HL-60/S4 (cell line): ENCODE data around the gene RHOD.

Source experiments
- in situ Hi-C: fragments of 300-500 bp; cut with MboI; formaldehyde crosslinking; loops from 2 replicates; pipeline ENCODE4 v1.14.3; 2022; ENCODE audit warnings: low sequenced_read_pairs

RHOD gene

GRCh38 chr11:67056267-67057204 lies at the start of gene RHOD:
Gene RHOD, plus strand, starts transcription at chr11:67056847. Its CDS starts 56 bp downstream, at chr11:67056903.
- in situ Hi-C loops: no loop called here

- in situ Hi-C loops: no loop called here
These were observed 49.5 kb upstream of the RHOD start for GRCh38 chr11:67007126-67007525.

DNA sequence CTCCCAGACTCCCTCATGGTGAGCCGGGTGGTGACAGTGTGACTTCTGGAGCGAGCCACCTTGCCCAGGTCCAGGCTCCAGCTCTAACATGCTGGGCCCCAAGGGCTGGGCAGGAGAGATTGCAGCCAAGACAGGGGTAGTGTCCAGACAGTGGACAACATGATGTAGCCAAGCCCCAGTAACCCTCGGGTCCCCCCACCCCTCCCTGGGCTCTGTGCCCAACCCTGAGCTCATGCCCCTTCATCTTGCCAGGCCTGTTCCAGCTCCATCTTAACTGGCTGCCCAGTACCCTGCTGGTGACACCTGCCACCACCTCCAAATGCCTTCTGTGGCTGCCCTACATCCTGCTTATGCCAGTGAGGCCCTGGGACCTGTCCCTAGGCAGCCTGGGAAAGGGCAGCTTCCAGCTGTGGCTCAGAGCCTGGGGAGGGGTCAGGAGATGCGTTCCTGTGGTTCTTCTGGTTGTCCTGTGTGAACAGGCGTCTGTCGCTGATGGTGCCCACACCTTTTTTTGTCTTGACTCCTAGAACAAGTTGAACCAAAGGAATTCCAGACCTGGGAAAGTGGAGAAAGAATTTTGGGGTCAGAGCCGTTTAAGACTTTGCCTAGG lies 46.2 kb upstream of the RHOD start:
- in situ Hi-C loops: no loop called here

DNA sequence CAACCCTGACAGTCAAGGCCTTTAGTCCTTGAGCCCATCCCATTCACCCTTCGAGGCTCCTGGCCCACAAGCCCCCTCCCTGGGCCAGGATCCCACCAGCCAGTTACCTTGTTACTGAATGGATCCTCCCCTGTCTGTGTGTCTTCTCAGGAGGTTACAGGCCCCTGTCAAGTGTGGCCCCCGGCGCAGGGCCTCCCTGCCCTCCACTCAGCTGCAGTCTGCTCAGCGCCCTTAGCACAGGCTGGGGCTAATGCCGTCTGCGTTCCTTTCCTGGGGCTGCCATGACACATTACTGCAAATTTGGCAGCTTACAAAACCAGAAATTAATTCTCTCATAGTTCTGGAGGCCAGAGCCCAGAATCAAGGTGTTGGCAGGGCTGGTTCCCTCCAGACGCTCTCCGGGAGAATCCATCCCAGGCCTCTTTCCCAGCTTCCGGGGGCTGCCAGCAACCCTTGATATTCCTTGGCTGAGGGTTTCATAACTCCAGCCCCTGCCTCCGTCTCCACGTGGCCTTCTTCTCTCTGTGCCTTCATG lies 43.1 kb upstream of the RHOD start:
- in situ Hi-C loops: no loop called here

DNA sequence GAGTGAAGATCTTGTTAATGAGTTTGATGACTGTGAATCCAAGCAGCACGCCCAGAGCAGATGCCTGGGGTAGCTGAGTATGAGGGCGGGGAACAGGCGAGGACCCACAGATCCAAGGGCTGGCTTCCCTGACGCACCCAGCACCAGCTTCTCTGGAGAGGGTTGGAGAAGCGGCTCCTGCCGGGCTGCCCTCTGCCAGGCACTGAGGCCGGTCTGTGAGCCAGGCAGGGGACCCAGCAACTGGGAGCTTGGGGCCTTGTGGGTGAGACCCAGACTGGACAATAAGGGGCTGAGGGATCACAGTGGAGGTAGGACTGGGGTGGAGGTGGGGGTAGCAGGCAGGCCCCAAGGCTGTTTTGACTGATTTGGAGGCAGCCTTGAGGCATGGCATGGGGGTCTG lies 42.3 kb upstream of the RHOD start:
- in situ Hi-C loops: no loop called here

GRCh38 chr11:67015048-67015447 lies 41.6 kb upstream of the RHOD start:
- in situ Hi-C loops: no loop called here

GRCh38 chr11:67016550-67016949 lies 40.1 kb upstream of the RHOD start:
- in situ Hi-C loops: no loop called here

GRCh38 chr11:67020949-67021348 lies 35.7 kb upstream of the RHOD start:
- in situ Hi-C loops: no loop called here

- in situ Hi-C loops: no loop called here
These were observed 34.2 kb upstream of the RHOD start for GRCh38 chr11:67022341-67022933.

DNA sequence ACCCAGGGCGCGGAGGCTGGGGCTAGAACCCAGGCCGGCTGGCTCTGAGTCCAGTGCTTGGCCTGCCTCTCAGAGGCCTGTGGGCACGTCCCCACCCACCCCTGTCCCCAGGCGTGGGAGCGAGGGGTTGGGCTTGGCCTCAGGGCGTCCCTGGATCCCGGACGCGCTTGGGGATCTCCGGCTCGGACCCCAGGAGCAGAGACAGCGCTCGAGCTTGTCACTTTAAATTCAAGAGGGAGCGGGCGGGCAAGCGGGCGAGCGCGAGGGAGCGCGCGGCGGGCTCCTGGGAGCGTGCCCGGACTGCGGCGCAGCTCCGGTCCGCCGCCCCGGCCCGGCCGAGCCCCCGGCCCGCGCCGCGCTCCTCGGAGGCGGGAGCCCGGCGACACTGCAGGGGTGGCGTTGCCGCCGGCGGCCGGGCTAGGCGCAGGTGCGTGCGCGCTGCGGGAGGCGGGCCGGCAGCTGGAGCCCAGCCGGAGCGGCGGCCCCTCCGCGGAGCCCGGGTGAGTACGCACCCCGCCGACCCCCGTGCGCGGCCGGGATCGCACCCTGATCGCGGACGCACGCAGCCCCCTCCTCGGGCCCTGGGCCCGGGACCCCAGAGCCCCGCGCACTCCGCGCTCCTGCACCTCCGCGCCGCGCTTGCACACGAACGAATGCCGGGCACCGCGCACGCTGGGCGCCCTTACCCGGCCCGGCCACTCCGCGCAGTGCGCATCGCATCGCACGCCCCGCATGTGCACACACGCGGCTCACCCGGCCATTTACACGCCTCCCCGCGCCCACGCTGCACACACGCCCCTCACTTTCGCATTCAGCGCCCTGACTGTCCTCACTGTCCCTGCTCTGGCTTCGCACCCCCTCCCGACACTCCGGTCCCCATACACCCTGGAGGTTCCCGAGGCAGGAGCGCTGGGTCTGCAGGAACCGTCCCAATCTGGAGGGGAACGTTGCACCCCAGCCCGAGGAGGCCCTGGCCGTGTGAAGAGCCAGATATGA lies 33.4 kb upstream of the RHOD start, which contains the start of gene SYT12:
SYT12 (plus strand) TSS at position 174 of the 996 bp plus-strand sequence. CDS start 7,011 bp downstream, outside the sequence.
- in situ Hi-C loops: no loop called here

- in situ Hi-C loops: no loop called here
These were observed 32.7 kb upstream of the RHOD start for GRCh38 chr11:67023957-67024353.

DNA sequence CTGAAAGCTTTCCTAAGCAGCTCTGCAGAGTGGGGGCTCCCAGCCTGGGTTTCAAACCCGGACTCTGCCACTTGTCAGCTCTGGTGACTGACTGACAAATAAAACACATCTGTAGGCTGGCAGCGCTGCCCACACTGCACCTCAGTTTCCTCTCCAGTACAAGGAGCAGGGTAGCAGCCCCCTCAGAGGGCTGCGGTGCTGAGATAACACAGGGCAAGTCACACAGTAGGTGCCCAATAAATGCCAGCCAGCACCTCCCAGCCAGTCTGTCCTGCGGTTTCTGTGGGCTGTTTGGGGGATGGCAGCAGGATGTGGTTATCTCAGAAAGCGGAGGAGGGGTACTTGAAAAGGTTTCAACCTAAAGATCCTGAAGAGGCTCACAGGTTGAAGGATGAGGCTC lies 32.2 kb upstream of the RHOD start:
- in situ Hi-C loops: no loop called here

DNA sequence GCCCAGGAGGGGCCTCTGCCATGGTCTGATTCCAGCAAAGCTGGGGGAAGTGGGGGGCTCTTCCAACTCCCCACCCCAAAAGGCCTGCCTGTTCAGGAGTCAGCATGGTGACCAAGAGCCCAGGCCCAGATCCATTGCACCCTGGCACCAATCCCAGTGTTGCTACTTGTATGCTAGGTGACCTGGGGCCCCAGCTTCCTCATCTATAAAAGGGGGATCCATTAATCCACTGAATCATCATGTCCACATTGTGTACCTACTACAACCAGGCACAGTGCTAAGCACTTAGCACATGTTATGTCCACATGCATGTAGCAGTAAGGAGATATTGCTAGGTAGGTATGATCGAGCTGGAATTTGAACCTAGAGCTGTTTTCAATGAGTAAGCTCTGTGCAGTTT lies 31.7 kb upstream of the RHOD start:
- in situ Hi-C loops: no loop called here

GRCh38 chr11:67025750-67026149 lies 30.9 kb upstream of the RHOD start:
- in situ Hi-C loops: no loop called here

- in situ Hi-C loops: no loop called here
These were observed 29.7 kb upstream of the RHOD start for GRCh38 chr11:67026941-67027340.

- in situ Hi-C loops: no loop called here
These were observed 29.1 kb upstream of the RHOD start for GRCh38 chr11:67027483-67027930.

- in situ Hi-C loops: no loop called here
These were observed 28.6 kb upstream of the RHOD start for GRCh38 chr11:67027943-67028542.

DNA sequence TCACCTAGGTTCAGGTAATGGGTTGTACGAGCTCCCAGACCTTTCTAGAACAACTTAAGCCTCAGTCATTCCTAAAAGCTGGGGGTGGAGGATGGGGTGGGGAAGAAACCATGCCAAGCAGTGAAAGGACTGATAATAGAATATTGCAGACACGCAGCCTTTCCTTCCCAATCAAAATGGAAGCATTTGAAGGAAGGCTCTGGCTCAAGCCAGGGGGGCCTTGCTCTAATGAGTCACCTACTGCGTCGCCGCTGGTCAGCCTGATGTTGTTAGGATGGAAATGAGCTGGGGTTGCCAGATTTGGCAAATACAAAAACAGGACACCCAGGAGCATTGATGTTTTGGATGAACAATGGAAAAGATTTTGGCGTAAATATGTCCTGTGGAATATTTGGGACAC lies 27.5 kb upstream of the RHOD start:
- in situ Hi-C loops: no loop called here

- in situ Hi-C loops: no loop called here
These were observed 25.7 kb upstream of the RHOD start for GRCh38 chr11:67030976-67031375.
